Measurements from ENCODE around the gene AFG1L.
"Not testable (repeated sequence)": the region's sequence is repeated elsewhere in the genome, so short reads cannot be mapped to it uniquely, and the experiment has no call there.

Gene AFG1L

GRCh38 chr6:108523697-108524096 lies 228.8 kb downstream of the AFG1L start:
- DNase-seq (ENCODE audit: low read depth), result no peak

GRCh38 chr6:108524528-108525248 lies 229.8 kb downstream of the AFG1L start:
- peak; percentile 20 for DNase-seq (ENCODE audit: low read depth)

- peak; percentile 56 for DNase-seq (ENCODE audit: low read depth)
Observed at GRCh38 chr6:108526739-108527174, 231.9 kb downstream of the AFG1L start.

GRCh38 chr6:108528878-108529277 lies 234.0 kb downstream of the AFG1L start:
- no peak for DNase-seq (ENCODE audit: low read depth)

GRCh38 chr6:108531332-108531731 lies 236.5 kb downstream of the AFG1L start:
- no peak for DNase-seq (ENCODE audit: low read depth)

GRCh38 chr6:108535114-108535742 lies 240.4 kb downstream of the AFG1L start:
- no peak for DNase-seq (ENCODE audit: low read depth)

GRCh38 chr6:108535920-108536535 lies 241.2 kb downstream of the AFG1L start:
- DNase-seq (ENCODE audit: low read depth), result not testable (repeated sequence)

- DNase-seq (ENCODE audit: low read depth), result peak; percentile 79
Observed at GRCh38 chr6:108541843-108542759, 247.2 kb downstream of the AFG1L start.

- DNase-seq (ENCODE audit: low read depth), result no peak
Observed at GRCh38 chr6:108543175-108543940, 248.5 kb downstream of the AFG1L start.

- DNase-seq (ENCODE audit: low read depth), result peak; percentile 42
Observed at GRCh38 chr6:108544606-108545005, 249.8 kb downstream of the AFG1L start.

GRCh38 chr6:108546079-108547049 lies 251.5 kb downstream of the AFG1L start:
- DNase-seq (ENCODE audit: low read depth), result no peak

- no peak for DNase-seq (ENCODE audit: low read depth)
Observed at GRCh38 chr6:108549241-108549640, 254.4 kb downstream of the AFG1L start.

GRCh38 chr6:108549741-108550140 lies 254.9 kb downstream of the AFG1L start:
- DNase-seq (ENCODE audit: low read depth), result no peak

- DNase-seq (ENCODE audit: low read depth), result no peak
Observed at GRCh38 chr6:108550256-108550655, 255.4 kb downstream of the AFG1L start.

GRCh38 chr6:108555399-108556052 lies 260.7 kb downstream of the AFG1L start:
- DNase-seq (ENCODE audit: low read depth), result no peak

GRCh38 chr6:108556250-108556649 lies 261.4 kb downstream of the AFG1L start:
- DNase-seq (ENCODE audit: low read depth), result no peak

- peak; percentile 88 for DNase-seq (ENCODE audit: low read depth)
Observed at GRCh38 chr6:108556866-108557493, 262.1 kb downstream of the AFG1L start.

- peak; percentile 66 for DNase-seq (ENCODE audit: low read depth)
Observed at GRCh38 chr6:108557494-108558371, 262.9 kb downstream of the AFG1L start.
